ENCODE data around the gene SLTM.
"Not testable (repeated sequence)": the region's sequence is repeated elsewhere in the genome, so short reads cannot be mapped to it uniquely, and the experiment has no call there.

SLTM gene

DNA sequence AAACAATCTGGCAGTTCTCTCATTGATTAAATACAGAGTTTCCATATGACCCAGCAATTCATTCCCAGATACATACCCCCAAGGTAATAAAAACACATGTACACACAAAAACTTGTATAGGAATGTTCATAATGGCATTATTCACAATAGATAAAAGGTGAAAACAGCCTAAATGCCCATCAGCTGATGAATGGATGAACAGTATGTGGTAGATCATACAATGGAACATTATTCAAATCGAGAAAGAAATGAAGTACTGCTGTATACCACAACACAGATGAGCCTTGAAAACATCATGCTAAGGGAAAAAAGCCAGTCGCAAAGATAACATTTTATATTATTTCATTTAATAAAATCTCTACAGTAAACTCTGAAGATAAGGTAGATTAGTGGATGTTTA, 71.2 kb downstream of the SLTM start:
- no peak overlapping the region for H2BK12ac ChIP-seq (ENCODE audit: low read length)
- H3K18ac ChIP-seq (ENCODE audit: low read length): no peak overlapping the region
- H3K4me2 ChIP-seq (ENCODE audit: low read length): no peak overlapping the region
- no peak overlapping the region for H4K8ac ChIP-seq (ENCODE audit: low read depth, low read length)
- peaks cover 2% of the 10 kb centered on the region for H3K79me2 ChIP-seq (ENCODE audit: control insufficient read depth, insufficient read depth, low read length, poor library complexity)
- no peaks in the 10 kb centered on the region for H3K27me3 ChIP-seq (ENCODE audit: insufficient read depth, low read length)
- H3K9me3 ChIP-seq (ENCODE audit: insufficient read depth, low read depth, low read length): no peaks in the 10 kb centered on the region
- H4K91ac ChIP-seq (ENCODE audit: low read depth, low read length): no peak overlapping the region
- WGBS (ENCODE audit: extremely low coverage, insufficient coverage, insufficient read length): no CpG with 5 or more reads among the region's 2 CpGs
- no peak overlapping the region for H3K14ac ChIP-seq (ENCODE audit: low read length)
- no peak overlapping the region for H3K9ac ChIP-seq (ENCODE audit: low read length)
- H3K79me1 ChIP-seq (ENCODE audit: low read length): no peaks in the 10 kb centered on the region
- no peak overlapping the region for H3K27ac ChIP-seq (ENCODE audit: low read depth, low read length)
- H2AFZ ChIP-seq (ENCODE audit: insufficient read depth, low read length, poor library complexity): no peak overlapping the region
- H4K12ac ChIP-seq (ENCODE audit: low read depth, low read length): no peak overlapping the region
- no peak overlapping the region for H3K23ac ChIP-seq (ENCODE audit: low read length)
- no peak overlapping the region for H2BK120ac ChIP-seq (ENCODE audit: insufficient read depth, low read length, poor library complexity)
- no peak overlapping the region for H2BK5ac ChIP-seq (ENCODE audit: low read depth, low read length, poor library complexity)
- DNase-seq: no peak
- H2AK5ac ChIP-seq (ENCODE audit: low read length): no peak overlapping the region
- no peaks in the 10 kb centered on the region for H3K36me3 ChIP-seq (ENCODE audit: control insufficient read depth in 1 of 2, insufficient read depth in 2 of 2, low read length in 2 of 2)
- H3K4me3 ChIP-seq (ENCODE audit: low read depth, low read length): no peak overlapping the region
- H3K4me1 ChIP-seq (ENCODE audit: control insufficient read depth in 1 of 2, insufficient read depth in 2 of 2, low read length in 2 of 2): peaks cover 4 to 6% of the 10 kb centered on the region in 2 experiments
- no peak overlapping the region for H3K4ac ChIP-seq (ENCODE audit: low read depth, low read length)

DNA sequence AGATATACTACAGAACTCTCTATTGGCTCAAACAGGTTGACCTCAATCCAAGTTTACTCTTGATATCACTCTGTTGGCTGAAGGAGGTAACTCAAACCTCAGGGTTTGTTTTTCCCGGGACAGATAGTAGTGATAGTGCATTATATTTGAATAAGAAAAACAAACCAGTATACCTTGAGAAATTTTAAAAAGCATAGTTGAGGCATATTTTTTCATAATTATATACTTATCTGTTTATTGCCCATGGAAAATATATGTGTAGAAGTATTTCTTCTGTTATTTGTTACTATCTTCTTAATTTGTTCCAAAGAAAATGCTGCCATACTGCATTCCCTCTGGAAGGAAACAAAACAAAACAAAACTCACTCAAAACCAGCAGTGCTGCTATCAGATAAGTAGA, 76.9 kb downstream of the SLTM start:
- not testable (repeated sequence) for H3K23ac ChIP-seq (ENCODE audit: low read length); H4K91ac ChIP-seq (ENCODE audit: low read depth, low read length); H3K79me2 ChIP-seq (ENCODE audit: control insufficient read depth, insufficient read depth, low read length, poor library complexity); H2AFZ ChIP-seq (ENCODE audit: insufficient read depth, low read length, poor library complexity); H3K18ac ChIP-seq (ENCODE audit: low read length); H3K4me1 ChIP-seq (ENCODE audit: control insufficient read depth in 1 of 2, insufficient read depth in 2 of 2, low read length in 2 of 2); H3K4me3 ChIP-seq (ENCODE audit: low read depth, low read length); H4K12ac ChIP-seq (ENCODE audit: low read depth, low read length); H4K8ac ChIP-seq (ENCODE audit: low read depth, low read length); H2BK5ac ChIP-seq (ENCODE audit: low read depth, low read length, poor library complexity); H2BK12ac ChIP-seq (ENCODE audit: low read length); H2BK120ac ChIP-seq (ENCODE audit: insufficient read depth, low read length, poor library complexity); H3K36me3 ChIP-seq (ENCODE audit: control insufficient read depth in 1 of 2, insufficient read depth in 2 of 2, low read length in 2 of 2); H3K27ac ChIP-seq (ENCODE audit: low read depth, low read length); H3K79me1 ChIP-seq (ENCODE audit: low read length); H2AK5ac ChIP-seq (ENCODE audit: low read length); H3K14ac ChIP-seq (ENCODE audit: low read length); H3K27me3 ChIP-seq (ENCODE audit: insufficient read depth, low read length); H3K4me2 ChIP-seq (ENCODE audit: low read length); H3K4ac ChIP-seq (ENCODE audit: low read depth, low read length); H3K9ac ChIP-seq (ENCODE audit: low read length); H3K9me3 ChIP-seq (ENCODE audit: insufficient read depth, low read depth, low read length)
- DNase-seq: peak; percentile 61 to 83
- no CpG with 5 or more reads among the region's 1 CpG for WGBS (ENCODE audit: extremely low coverage, insufficient coverage, insufficient read length)

DNA sequence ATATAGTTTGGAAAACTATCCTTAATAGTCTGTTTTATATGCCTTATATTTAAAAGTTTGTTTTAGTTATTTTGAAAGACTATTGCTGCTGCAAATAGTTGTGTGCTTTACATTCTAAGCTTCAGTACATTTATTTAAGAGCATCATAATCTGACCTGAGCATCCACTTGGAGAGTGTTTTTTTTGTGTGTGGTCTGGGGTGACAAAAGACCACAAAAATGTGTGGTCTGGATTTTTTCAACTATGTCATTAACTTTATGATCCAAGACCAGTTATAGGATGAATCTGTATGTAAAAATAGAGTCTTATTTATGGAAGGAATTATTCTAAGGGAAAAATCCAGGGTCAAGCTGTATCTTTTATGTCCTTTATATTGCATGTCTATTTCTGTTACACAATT, 77.4 kb downstream of the SLTM start:
- H3K4me2 ChIP-seq (ENCODE audit: low read length): no peak overlapping the region
- peaks cover 2 to 5% of the 10 kb centered on the region in 2 experiments for H3K36me3 ChIP-seq (ENCODE audit: control insufficient read depth in 1 of 2, insufficient read depth in 2 of 2, low read length in 2 of 2)
- no peaks in the 10 kb centered on the region for H3K9me3 ChIP-seq (ENCODE audit: insufficient read depth, low read depth, low read length)
- no peak overlapping the region for H3K27ac ChIP-seq (ENCODE audit: low read depth, low read length)
- no peaks in the 10 kb centered on the region for H3K4me1 ChIP-seq (ENCODE audit: control insufficient read depth in 1 of 2, insufficient read depth in 2 of 2, low read length in 2 of 2)
- no peak overlapping the region for H2BK12ac ChIP-seq (ENCODE audit: low read length)
- H3K27me3 ChIP-seq (ENCODE audit: insufficient read depth, low read length): no peaks in the 10 kb centered on the region
- H3K18ac ChIP-seq (ENCODE audit: low read length): no peak overlapping the region
- no peak overlapping the region for H2AK5ac ChIP-seq (ENCODE audit: low read length)
- H3K4ac ChIP-seq (ENCODE audit: low read depth, low read length): no peak overlapping the region
- no peak overlapping the region for H2BK120ac ChIP-seq (ENCODE audit: insufficient read depth, low read length, poor library complexity)
- DNase-seq: no peak
- no peak overlapping the region for H4K91ac ChIP-seq (ENCODE audit: low read depth, low read length)
- H3K23ac ChIP-seq (ENCODE audit: low read length): no peak overlapping the region
- no peak overlapping the region for H4K12ac ChIP-seq (ENCODE audit: low read depth, low read length)
- no peak overlapping the region for H3K14ac ChIP-seq (ENCODE audit: low read length)
- no peaks in the 10 kb centered on the region for H3K79me2 ChIP-seq (ENCODE audit: control insufficient read depth, insufficient read depth, low read length, poor library complexity)
- H2BK5ac ChIP-seq (ENCODE audit: low read depth, low read length, poor library complexity): no peak overlapping the region
- H3K9ac ChIP-seq (ENCODE audit: low read length): no peak overlapping the region
- no peak overlapping the region for H2AFZ ChIP-seq (ENCODE audit: insufficient read depth, low read length, poor library complexity)
- no peak overlapping the region for H4K8ac ChIP-seq (ENCODE audit: low read depth, low read length)
- no peaks in the 10 kb centered on the region for H3K79me1 ChIP-seq (ENCODE audit: low read length)
- H3K4me3 ChIP-seq (ENCODE audit: low read depth, low read length): no peak overlapping the region

DNA sequence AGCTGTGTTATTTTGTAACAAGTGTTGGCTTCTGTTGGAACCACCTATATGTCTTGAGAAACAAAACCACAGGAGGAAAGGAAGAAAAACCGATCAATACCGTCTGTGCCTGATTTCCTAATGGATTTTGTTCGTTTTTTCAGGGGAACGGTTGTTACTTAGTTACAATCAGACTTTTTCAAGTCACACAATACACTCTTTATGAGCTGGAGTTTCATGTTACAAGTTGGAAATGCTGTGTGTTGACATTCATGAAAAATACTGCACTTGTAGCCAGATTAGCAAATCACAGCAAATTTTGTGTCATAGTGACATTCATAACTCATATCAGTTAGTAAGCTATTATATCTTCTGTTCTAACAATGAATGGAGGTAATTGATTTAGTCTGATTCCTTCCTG, 78.9 kb downstream of the SLTM start:
- Histone ChIP-seq H2AFZ (ENCODE audit: insufficient read depth, low read length, poor library complexity) (no peak overlapping the region), H3K27me3 (ENCODE audit: insufficient read depth, low read length) (no peaks in the 10 kb centered on the region), H2AK5ac (ENCODE audit: low read length) (no peak overlapping the region), H3K79me1 (ENCODE audit: low read length) (no peaks in the 10 kb centered on the region), H3K9ac (ENCODE audit: low read length) (no peak overlapping the region), H2BK12ac (ENCODE audit: low read length) (no peak overlapping the region), H3K36me3 (ENCODE audit: control insufficient read depth in 1 of 2, insufficient read depth in 2 of 2, low read length in 2 of 2) (peaks cover 2 to 5% of the 10 kb centered on the region in 2 experiments), H4K91ac (ENCODE audit: low read depth, low read length) (no peak overlapping the region), H4K8ac (ENCODE audit: low read depth, low read length) (no peak overlapping the region), H3K27ac (ENCODE audit: low read depth, low read length) (no peak overlapping the region), H3K4me1 (ENCODE audit: control insufficient read depth in 1 of 2, insufficient read depth in 2 of 2, low read length in 2 of 2) (no peaks in the 10 kb centered on the region), H3K4ac (ENCODE audit: low read depth, low read length) (no peak overlapping the region), H3K9me3 (ENCODE audit: insufficient read depth, low read depth, low read length) (no peaks in the 10 kb centered on the region), H3K79me2 (ENCODE audit: control insufficient read depth, insufficient read depth, low read length, poor library complexity) (no peaks in the 10 kb centered on the region), H2BK120ac (ENCODE audit: insufficient read depth, low read length, poor library complexity) (no peak overlapping the region), H2BK5ac (ENCODE audit: low read depth, low read length, poor library complexity) (no peak overlapping the region), H4K12ac (ENCODE audit: low read depth, low read length) (no peak overlapping the region), H3K23ac (ENCODE audit: low read length) (no peak overlapping the region), H3K18ac (ENCODE audit: low read length) (no peak overlapping the region), H3K4me3 (ENCODE audit: low read depth, low read length) (no peak overlapping the region), H3K14ac (ENCODE audit: low read length) (no peak overlapping the region), H3K4me2 (ENCODE audit: low read length) (no peak overlapping the region)
- no peak for DNase-seq
- WGBS (ENCODE audit: extremely low coverage, insufficient coverage, insufficient read length): no CpG with 5 or more reads among the region's 4 CpGs

Data from trophoblast cell (in vitro differentiated cells and primary cell).